Inferior parietal cortex (tissue), 1 donor: ENCODE results near the gene IL17RC.
A peak's percentile ranks its signal among the peaks of the same experiment; 100 is the strongest.

Source experiments
- DNase-seq: peaks from one replicate; pipeline ENCODE4 v3.0.0-alpha.2; 2016; ENCODE audit errors: extremely low spot score

IL17RC gene

DNA sequence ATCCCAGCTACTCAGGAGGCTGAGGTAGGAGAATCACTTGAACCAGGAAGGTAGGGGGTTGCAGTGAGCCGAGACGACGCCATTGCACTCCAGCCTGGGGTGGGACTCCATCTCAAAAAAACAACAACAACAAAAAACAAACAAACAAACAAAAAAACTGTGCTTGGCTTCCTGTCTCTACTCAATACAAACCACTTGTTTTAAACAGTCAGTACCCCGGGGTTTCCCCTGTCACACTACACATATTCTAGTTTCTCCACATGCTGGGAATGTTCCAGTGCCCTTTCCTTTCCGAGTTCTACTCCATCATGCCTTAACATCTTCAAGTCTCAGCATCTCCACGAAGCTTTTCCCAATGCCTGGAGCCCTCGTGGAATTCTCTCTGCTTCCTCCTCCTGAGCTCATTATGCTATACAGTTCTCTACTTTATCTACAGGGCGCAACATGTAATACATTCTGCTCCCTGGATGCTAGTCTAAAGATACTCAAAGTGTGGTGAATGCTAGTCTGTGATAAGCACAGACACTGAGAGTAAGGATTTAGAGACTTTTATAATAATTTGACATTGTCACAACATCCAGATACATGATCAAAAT lies 61.9 kb downstream of the IL17RC start:
- DNase-seq: peak; percentile 9

- DNase-seq: no peak
These were observed 63.4 kb downstream of the IL17RC start for GRCh38 chr3:9980251-9980650.
